Neural cell (in vitro differentiated cells): ENCODE measurements around the gene AGO3.

ENCODE experiments used
- CTCF ChIP-seq: fragments of 450-650 bp; IDR thresholded peaks from 2 replicates; pipeline ENCODE4 v1.5.1; 2014; ENCODE audit warnings: antibody characterized with exemption, mild to moderate bottlenecking, moderate library complexity; ENCODE audit not compliant: poor library complexity, severe bottlenecking
- EZH2 ChIP-seq: fragments of 200-600, 300-800 bp; shearing (Covaris generic), sonication (generic); IDR thresholded peaks from 2 replicates; pipeline ENCODE4 v1.6.1; 2014; ENCODE audit warnings: antibody characterized with exemption, low read length, borderline replicate concordance, mild to moderate bottlenecking; ENCODE audit not compliant: insufficient read depth, poor library complexity, severe bottlenecking
- TAF1 ChIP-seq: IDR thresholded peaks from 2 replicates; pipeline ENCODE4 v1.6.1; 2012; ENCODE audit warnings: low read depth

GRCh38 chr1:36080236-36080635 lies 149.3 kb downstream of the AGO3 start:
- TF ChIP-seq CTCF (no peak), EZH2 (no peak), TAF1 (no peak)
